ENCODE data around the gene PASK.

PASK gene

DNA sequence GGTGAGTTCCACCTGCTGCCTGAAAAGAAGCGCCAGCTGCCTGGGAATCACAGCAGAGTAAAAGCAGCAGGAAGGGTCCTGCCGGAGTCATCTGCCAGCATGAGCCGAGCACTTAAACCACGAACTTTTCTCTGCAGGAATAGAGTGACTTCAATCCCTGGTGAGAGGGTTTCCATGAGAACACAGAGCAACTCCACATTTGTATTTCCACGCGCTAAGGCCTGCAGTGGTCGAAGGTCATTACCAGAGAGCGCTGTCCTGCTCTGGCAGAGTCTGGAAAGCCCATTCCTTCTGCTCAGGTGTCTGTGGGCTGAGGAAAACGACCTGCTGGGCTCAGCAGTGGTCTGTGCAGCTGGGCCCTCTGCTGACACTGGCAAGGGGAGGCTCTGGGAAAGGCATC is 6.7 kb downstream of the PASK start:
- no peak for DNase-seq

DNA sequence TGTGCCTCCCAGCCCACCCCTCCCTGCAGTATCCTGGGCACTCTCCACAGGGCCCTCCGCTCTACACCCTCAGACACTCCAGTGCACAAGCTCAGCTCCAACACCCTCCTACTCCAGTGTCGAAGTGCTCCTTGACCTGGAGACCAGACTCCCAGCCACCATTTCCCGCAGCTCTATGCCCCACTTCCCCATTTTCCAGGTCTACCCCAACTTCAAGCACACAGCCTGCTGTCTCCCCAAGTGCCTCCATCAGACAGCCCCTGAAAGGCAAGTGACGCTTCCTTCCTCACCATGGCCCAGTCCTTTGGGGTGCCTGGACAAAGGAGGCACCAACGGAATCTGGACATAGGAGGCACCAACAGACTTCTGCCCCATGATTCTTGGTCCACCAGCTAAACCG is 7.2 kb downstream of the PASK start:
- no peak for DNase-seq

DNA sequence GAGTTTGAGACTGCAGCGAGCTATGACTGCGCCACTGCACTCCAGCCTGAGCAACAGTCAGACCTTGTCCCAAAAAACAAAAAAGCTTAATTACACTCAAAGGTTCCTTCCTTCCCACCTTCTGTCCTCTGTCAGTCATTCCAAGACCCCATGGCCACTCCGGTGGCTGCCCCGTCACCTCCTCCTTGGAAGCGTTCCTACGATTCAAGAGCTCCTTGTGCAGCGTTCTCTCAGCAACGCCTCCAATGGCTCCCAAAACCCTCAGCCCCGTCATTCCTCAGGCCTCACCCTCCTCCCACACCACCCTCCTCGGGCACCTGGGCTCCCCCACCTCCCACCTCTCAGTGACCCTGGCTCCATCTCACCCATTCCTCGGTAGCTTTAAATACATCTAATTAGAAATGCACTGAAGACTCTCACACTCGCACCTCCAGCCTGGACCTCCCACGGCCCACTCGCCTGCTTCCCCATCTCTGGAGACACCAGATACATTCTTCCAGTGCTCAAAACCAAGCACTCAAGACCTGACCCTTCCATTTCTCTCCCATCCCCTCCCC is 8.0 kb downstream of the PASK start:
- DNase-seq: no peak

DNA sequence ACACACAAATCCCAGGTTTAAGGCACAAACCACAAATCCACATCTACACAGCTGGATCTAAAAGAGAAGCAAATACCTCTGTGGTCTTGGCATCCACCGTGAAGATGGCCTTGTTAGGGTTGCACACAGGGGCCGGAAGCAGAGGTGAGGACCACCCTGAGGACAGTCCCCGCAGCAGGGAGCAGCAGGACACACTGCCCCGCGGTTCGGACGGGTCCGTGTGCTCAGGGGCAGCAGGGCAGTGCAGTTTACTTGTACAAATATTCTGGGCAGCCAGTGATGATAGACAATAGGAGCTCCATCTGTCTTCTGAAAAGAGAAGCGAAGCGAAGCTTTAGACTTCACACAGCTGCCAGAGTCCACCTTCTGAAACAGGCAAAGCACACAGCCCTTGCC is 8.8 kb downstream of the PASK start:
- DNase-seq: no peak

DNA sequence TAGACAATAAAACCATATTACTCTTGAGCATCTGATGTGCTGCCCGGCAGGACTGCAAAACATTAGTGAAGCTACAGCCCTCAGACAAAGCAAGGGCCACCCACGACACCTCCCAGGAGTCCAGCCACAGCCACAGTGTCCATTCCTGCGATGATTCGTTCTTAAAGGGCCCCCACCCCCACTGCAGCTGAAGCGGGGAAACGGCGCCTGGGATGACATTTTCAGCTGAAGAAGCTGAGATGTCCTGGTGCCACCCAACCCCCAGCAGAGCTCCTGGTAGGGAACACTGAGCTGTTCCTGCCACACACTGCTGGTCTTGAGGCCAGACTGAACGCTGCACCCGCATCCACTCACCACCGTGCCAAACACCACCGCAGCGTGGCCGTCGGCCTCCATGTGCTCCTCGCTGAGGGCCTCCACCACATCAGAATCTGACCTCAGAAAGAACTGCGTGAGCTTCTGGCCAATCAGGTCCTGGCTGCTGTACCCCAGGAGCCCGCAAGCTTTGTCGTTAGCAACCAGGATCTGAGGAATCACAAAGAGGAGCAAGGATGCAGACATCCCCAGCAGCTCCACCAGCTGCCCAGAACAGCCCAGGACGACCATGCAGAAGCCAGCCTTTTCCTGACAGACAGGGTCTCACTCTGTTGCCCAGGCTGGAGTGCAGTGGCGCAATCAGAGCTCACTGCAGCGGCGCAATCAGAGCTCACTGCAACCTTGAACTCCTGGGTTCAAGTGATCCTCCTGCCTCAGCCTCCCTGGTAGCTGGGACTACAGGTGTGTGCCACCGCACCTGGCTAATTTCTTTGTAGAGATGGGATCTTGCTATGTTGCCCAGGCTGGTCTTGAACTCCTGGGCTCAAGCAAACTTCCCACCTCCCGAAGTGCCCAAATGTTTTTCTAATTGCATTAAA is 9.5 kb downstream of the PASK start:
- DNase-seq: no peak

DNA sequence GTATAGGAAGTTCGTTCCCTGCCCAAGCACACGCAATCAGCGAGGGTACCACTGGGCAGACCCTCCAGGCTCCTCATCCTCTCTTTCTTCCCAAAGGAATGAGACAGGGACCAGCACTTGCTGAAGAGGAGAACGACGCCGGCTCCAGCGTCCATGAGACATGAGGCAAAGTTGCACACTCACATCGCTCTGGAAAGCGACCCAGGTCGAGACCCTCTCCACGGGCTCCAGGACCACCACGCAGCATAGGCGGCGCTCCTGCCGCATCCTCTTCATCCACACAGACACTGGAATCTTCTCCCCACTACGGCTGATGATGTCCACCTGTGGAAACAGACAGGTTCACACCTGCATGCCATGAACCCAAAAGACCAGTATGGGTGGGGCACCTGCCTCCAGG is 10.8 kb downstream of the PASK start:
- no peak for DNase-seq

DNA sequence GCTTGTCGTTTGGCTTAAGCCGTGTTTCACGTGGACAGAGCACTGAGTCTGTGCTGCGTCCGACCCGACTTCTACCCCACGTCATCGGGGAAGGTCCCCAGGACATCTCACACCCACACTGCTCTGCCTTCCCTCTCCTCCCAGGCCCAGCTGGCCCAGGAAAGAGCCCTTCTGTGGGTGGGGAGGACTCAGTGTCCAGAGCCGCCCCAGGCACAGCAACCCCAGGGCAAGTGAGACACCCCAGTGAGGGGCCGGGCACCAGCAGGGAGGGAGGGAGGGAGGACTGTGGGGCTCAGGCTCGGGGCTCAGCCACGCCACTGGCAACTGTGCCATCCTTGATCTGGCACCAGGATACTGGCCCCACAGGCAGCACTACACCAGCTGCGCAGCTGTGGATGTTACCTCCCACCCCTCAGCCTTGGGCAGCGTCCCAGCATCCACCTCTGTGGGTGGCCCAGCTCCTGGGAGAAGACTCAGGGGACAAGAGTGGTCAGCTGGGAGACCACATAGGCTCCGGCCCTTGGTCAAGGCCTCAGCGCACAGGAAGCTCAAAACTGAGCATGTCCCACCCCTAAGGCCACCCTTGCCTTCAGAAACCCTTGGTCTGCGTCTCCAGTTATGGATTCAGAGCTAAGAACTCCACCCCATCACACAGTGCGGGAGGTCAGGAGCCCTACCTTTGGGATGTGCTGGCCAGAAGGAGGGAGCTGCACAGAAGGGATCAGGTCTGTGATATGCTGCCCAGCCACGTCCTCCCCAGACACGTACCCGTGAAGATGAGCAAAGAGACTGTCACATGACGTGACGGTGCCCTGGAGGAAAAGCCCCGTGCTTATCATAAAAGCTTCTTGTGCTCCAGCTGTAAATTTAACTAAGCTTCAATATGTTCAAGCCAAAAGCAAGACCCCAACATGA is 11.7 kb downstream of the PASK start:
- DNase-seq: no peak

DNA sequence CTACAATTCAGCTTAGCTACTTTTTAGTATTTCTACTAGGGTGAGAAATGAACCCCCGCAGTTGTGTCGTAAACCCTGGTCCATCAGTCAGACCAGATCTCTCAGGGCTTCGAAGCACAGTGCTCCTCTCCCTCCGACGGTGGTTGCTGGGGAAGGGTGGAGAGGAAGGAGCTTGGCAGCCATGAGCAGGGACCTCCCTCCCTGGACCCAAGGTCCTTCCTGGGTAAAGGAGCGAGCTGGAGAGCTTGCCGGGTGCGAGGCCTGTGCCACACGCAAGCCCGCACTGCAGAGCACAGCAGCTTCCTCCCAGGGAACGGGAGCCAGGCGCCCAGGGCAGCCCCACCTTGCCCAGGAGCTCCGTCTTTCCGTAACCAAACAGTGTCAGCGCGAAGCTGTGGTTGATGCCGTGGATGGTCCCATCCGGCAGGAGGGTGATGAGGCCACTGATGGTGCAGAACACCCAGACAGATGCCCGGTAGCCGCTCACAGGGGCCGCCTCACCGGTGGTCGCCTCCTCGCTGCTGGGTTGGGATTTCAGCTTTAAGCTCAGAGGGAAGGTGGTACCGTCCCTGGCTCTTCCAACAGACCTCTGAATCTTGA is 12.5 kb downstream of the PASK start:
- no peak for DNase-seq

DNA sequence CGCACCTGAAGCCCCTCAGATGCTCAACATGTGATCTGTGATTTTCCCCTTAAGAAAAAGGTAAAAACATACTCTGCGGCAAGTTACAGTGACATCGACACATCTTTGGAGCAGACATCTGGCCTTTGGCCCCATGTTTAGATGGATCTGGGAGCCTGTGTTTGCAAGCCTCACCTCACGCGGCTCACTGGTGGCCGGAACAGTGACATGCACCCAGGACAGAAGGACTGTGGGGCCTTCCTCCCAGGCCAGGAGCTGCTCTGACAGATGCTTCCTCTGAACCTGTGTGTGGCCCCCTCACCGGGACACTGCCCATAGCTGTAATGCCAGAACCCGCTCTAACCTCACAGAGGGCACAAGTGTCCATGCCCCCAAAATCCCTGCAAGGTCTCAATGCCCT is 13.1 kb downstream of the PASK start:
- DNase-seq: no peak

DNA sequence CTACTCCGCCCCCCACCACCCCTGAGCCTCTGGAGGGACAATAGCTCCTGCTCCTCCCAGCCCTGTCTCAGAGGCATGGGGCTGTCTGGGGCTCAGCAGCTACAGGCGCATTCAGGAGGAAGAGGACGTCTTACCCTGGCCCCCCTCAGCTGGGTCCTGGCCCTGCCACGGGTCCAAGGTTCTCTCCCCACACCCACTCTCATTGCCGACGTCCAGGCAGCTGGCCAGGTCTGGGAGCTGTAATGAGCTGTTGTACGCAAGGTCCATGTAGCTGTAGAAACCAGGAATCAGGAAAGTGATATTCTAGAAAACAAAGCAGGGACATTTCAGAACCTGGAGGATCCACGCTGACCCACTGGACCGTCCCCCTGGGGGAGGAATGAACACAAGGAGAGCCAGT is 13.5 kb downstream of the PASK start:
- DNase-seq: no peak

DNA sequence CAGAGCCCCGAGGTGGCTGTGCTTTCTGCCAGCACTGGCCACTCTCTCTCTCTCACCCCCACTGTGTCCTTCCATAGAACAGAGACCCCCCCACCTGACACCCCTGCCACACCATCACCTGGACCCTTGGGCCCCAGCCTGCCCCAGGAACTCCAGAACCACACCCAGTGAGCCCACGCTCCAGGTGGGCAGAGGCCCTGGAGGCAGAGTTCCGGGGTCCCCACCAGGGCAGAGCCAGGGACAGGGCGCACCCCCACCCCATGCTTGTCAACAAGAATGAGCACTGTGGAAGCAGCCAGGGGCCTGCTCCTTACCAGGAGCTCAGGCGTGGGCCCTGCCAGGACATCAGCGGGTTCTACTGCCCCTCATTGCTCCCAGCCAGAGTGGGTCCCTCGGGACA is 14.6 kb downstream of the PASK start:
- DNase-seq: no peak

DNA sequence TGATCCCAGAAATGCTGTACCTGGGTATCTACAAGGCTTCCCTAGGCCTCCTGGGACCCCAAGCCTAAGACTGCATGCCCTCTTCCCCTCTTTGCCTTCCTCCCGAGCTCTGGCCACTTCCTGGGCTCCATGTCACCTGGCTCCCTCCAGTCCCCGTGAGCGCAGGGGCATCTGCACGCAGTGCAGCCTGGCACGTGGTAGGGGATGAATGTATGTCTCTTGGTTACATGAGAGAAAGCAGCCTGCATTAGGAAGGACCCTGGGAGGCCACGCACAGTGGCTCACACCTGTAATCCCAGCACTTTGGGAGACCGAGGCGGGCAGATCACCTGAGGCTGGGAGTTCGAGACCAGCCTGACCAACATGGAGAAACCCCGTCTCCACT is 15.8 kb downstream of the PASK start:
- DNase-seq: no peak

DNA sequence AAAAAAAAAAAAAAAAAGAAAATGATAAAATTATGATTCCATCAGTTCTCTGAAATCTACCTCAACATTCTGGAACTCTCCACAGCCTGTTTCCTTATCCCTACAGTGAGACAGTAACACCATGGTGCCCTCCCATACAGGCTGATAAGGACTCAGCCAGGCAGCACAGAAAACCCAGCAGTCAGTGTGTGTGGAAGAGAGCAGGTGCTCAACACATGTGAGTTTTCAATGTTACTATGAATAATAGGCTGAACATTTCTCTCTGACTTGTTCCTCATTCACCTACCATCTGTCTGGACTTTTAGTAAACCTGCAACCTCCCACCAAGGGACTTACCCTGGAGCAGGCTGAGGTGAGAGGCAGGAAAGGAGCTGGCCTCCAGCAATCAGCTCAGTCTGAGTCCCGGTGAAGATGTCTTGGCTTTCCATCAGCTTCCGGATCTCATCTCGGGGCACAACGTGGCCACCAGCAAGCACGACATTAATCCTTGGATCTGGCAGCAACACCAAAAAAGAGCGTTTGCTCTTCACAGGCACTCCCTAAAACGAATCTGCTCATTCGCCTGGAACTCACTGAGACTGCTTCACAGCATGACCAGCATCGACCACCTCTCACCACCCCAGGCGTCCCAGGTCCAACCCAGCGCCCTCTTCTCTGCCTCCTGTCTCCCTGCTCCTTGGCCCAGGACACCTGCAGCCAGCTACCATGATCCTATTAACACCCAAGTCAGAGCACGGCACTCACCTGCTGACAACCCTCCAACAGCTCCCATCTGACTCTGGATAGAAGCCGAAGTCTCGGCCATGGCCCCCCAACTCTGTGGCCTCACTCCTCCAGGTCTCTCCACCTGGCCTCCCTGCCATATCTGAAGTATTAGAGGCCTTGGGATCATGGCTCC is 16.5 kb downstream of the PASK start:
- no peak for DNase-seq

DNA sequence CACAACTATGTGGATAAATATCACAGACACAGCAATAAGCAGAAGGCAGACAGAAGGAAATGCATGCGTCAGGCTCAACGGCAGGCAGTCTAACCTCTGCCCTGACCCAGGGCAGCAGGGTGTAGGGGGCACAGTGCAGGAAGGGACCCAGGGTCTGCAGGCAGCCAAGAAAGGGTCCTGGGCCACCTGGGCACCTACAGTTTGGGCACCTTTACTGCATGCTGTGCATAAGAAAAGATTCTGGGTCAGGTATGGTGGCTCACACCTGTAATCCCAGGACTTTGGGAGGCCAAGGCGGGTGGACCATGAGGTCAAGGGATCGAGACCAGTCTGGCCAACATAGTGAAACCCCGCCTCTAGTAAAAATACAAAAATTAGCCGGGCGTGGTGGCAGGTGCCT is 17.7 kb downstream of the PASK start:
- no peak for DNase-seq

DNA sequence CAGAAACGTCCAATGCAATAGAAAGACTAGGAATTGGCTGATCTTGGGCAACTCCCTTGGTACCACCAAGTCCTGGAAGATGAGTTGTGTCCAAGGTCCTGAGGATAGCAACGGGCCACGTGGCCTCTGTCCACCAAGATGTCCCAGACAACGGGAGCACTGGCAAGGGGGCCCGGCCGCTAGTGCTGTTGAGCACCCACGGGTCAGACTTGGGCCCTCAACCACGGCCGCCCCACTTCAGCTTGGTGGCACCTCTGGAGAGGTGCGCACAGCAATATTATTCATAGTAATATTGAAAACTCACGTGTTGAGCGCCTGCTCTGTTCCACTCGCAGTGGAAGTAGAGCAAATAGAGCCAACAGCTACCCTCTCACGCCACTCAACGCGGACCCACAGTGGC is 19.0 kb downstream of the PASK start:
- no peak for DNase-seq

DNA sequence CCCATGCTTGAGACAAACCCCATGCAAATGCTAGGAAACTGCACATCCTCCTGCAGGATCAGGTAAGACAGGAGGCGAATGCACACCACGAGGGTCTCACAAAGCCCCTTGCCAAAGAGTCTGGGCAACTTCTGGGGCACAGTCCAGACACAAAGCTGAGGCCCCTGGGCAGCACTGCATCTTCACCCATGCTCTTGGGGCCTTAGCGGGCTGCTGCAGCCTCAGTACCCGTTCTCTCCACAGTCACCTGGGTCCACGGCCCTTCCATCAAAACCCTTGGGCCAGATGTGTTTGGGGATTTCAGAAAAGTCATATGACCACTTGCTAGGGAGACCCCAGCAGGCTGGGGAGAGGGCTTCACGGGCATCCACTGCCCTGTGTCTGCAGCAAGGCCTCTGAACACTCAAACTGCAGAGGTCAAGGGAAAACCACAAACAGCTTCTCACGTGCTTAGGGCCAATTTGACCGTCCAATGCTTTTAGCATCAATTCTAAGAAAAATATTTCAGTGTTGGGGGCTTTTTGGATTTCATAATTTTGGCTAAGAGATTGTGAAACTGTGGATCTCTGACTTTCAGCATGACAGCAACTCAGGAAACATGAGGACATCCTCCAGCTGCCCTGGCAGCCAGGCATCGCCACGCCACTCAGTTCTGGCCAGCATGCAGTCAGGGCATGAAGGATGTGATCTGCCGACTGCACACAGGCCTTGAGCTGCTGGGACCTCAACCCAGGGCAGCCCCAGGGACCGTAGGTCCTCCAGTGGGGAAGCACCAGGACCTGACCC is 20.0 kb downstream of the PASK start:
- no peak for DNase-seq

DNA sequence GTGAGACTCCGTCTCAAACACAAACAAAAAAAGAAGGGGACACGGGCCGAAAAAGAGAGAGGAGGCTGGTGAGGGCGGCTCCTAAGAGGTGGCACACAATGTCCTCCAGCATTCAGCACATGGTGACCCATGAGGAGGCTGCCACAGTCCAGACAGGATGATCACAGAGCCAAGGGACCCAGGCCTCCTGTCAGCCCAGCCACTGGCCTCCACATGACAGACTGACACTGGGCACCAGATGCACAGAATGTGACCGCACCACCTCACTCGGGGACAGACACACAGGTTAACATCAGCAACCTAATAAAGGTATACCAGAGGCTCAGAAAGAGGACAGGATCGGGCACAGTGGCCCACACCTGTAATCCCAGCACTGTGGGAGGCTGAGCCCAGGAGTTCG is 21.0 kb downstream of the PASK start:
- no peak for DNase-seq

DNA sequence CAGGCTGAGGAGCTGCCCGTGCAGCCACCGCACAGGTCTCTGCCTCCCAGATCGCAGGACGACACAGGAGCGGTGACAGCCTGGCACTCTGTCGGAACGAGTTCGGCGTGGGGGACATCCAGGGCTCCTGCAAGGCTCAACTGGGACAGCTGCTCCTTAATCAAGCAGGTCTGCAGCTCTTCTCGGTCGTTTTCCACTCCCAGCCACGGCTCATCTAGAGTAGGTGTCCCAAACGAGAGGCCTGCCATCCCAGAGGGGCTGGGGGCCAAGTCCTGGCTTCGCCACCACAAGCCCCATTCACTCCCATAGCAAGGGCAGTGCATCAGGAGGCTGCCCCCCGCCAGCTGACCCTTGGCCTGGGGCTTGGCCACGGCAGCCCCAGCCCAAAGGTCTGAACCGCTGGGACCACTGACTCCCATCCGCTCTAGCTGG is 22.5 kb downstream of the PASK start:
- DNase-seq: no peak

DNA sequence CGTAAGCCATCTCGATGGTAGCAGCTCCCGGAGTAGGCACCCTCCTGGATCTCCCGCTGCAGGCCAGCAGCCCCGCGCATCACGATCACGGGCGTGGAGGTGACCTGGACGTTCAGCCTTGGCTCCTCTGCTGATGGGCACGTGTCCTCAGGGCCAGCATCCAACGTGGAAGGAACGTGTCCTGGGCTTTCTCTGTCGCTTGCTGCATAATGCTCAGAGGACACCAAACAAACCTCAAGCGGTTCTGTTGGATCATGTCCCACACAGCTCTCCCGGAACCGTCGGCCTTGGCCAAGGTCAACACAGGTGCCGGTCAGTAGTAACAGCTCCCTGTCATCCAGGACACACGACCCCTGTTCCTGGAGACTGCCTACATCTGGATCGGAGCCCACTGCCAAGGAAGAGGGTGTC is 23.1 kb downstream of the PASK start:
- no peak for DNase-seq

DNA sequence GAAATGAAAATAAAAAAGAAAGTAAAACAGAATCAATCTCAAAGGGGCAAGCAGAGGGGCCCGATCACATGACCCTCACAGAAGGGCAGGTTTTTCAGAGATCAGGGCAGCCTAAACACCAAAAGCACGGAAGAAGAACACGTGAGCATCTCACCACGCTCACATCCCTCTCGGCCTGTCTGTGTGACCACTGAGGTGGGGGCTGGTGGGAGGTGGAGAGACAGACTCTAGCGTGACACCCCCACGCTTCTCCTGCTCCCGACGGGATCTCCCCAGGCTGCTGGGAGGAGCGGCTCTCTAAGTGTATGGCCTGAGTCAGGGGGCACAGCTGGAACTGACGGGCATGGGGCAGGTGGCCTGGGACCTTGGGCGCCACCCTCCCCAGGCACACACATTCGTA is 23.6 kb downstream of the PASK start:
- DNase-seq: no peak

DNA sequence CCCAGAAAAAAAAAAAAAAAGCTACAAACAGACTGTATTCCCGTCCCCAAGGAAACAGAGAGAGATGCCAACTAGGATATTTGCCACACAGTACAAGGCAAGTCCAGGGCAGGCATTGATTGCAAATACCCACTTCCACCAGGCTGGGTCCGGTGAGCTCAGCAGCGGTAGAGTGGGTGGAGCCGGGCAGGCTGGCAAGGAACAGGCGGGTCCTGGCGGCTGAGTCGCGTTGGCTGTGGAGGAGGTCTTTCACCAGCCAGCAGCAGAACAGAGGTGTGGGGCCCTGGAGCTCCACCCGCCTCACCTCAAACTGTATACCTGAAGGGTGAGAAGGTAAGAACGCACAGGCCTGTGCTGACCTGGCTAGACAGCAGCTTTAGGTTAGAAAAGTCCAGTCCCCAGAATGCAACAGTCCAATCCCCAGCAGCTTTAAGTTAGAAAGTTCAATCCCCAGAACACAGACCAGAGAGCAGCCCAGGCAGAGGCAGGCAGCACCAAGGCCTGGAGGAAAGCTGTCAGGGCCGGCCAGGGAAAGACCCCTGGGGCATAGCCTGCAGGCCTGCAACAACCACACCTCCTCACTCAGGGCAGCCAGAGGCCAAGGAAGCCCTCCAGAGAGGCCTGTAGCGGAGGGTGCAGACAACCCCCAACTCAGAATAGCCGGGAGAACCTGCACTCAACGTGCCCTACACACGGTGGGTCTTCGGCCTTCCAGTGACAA is 25.3 kb downstream of the PASK start:
- no peak for DNase-seq

All from NCI-H1417 (cell line).